HL-60/S4 (cell line): ENCODE measurements around the gene LMF1.

ENCODE experiments used
- in situ Hi-C: fragments of 300-500 bp; cut with MboI; formaldehyde crosslinking; loops from 2 replicates; pipeline ENCODE4 v1.14.3; 2022; ENCODE audit warnings: low sequenced_read_pairs

The LMF1 gene

DNA sequence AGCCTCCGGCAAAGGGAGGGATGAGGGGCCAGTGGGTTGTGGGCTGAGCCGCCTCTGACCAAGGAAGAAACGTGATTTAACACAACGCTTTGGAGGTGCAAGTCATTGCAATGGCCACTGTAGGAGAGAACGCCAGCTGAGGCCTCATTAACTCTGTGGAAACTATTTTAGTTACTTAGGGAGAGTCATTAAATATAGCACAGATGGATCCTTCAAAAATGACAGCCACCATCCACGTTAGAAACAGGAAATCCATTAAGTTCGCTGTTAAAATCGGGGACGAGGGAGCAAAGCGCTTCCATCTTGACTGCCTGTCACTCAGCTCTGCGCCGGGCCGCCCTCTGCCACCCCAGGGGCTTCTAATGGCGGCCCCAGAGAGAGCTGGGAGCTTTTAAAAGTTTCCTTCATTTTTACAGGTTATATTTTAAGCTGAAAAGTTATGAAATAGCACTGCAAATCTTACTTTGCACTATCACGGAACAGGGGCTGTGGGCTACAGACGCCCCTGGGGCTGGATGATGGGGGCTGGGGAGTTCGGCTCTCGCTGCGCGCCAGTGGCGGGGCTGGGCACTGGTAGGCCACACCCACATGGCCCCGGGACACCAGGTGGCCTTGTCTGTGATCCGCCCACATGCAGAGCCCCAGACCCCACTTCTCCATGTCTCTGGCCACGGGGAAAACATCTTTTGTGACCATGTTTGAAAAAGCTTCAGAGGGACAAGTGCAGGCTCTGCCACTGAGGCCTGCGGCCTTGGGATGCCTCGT is 54.6 kb downstream of the LMF1 start:
- in situ Hi-C loops = no loop called here

GRCh38 chr16:915546-915945 is 55.2 kb downstream of the LMF1 start:
- in situ Hi-C loops = no loop called here

GRCh38 chr16:914440-914839 is 56.3 kb downstream of the LMF1 start:
- in situ Hi-C loops = no loop called here

- in situ Hi-C loops = no loop called here
Measured at GRCh38 chr16:913817-914439, 56.9 kb downstream of the LMF1 start.

DNA sequence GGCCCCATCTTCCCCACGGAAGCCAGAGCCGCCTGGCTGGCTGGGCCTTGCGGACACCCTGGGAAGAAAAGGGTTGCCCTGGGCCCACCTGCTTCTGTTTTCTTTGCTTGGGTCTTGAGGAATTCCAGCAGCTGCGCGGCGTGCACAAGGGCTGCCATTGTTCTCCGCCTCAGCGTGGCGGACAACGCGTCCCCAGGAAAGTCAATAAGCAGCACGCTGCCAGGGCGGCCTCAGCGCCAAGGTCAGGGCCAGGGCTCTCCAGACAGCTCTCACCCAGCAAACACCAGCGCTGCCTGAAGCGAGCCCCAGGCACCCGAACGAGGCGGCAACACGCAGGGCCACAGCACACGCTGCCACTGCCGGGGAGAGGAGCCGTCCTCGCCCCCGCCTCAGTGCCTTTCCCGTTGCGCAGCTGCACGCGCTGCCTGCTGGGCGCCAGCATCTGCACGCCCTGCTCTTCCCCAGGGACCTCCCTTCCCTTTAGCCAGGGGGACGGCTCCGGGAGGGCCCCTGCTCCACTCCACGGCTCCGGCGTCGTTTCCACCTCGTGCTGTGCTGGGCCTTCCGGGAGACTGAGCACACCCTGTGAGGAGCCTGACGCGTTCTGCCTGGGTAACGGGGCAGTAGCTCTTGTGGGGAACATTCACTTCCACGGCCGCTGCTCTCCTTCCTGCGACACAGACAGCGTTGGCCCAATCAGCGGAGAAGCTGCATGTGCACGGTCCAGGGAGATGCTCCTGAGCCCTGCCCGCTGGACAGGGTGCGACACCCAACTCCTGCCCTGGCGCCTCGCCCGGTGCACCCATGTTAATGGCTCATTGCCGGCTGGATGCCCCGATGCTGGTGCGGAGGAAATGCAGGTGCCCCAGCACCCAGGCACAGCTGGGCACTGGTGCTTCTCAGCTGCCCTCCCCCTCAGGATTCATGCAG is 57.8 kb downstream of the LMF1 start:
- in situ Hi-C loops = no loop called here

DNA sequence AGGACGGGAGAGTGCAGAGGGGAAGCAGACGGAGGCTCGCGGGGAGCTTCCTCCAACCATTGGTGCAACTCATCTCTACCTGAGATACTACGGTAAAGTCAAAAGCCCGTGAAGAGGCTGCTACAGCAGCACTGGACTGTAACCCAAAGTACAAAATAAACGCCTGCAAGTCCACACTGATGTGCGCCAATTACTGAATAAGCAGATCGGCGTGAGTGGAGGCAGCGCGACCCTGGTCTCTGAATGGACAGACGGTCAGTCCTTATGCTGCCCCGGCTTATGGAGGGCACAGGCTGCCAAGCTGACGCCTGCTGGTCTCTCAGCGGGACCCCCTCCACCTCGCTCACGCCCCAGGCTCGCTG is 58.5 kb downstream of the LMF1 start:
- in situ Hi-C loops = no loop called here

DNA sequence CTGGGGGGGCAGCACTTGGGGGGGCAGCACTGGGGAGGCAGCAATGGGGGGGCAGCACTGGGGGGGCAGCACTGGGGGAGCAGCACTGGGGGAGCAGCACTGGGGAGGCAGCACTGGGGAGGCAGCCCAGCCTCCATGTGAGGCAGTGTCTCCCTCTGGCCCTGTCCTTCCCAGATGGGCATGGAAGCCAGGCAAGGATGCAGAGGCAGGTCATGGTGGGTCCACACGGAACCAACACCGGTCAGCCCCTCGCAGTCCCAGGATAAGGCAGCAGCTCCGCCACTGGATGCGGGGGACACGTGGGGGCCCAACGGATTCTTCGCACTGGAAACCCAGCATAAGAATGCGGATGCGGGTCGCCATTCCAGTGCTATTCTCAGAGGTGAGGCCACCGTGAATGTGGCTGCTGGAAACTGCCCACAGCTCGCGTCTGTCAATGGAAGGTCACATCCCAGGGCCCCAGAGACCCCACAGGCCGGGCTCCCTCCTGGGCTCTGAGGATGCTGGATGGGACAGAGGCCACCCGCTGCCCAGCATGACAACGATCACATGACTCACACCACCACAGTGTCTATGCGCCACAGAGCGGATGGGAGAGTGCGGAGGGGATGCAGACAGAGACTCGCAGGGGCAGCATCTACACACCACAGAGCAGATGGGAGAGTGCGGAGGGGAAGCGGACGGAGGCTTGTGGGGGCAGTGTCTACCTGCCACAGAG is 59.0 kb downstream of the LMF1 start:
- in situ Hi-C loops = no loop called here

- in situ Hi-C loops = no loop called here
Measured at GRCh38 chr16:911101-911500, 59.7 kb downstream of the LMF1 start.

- in situ Hi-C loops = no loop called here
Measured at GRCh38 chr16:910181-910580, 60.6 kb downstream of the LMF1 start.

- in situ Hi-C loops = no loop called here
Measured at GRCh38 chr16:909281-910000, 61.3 kb downstream of the LMF1 start.

DNA sequence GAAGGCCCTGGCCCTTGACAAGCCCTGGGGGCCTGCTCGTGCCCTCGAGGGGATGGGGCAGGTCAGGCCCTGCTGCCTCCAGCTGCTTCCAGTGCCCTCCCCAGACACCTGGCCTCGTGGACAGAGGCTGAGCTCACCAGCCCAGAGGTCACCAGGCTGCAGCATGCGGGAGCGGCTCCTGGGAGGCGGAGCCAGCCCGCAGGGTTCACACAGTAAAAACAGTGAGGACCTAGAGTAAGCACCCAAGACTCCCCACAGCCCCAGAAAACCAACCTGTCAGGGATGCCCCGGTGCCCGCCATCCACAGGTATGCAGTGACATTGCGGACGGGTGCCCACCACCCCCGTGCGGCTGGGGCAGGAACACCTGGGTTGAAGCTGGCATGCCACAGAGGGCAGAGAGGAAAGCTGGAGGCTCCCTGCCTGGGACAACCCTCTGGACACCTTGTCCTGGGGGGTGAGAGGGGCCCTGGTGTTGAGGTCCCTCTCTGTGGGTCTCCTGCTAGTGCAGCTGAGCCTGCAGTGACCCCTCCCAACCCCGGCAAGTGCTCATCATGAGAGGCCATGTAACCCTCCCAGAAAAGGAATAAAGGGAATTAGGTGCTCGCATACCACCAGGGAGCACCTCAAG is 62.1 kb downstream of the LMF1 start:
- in situ Hi-C loops = no loop called here

DNA sequence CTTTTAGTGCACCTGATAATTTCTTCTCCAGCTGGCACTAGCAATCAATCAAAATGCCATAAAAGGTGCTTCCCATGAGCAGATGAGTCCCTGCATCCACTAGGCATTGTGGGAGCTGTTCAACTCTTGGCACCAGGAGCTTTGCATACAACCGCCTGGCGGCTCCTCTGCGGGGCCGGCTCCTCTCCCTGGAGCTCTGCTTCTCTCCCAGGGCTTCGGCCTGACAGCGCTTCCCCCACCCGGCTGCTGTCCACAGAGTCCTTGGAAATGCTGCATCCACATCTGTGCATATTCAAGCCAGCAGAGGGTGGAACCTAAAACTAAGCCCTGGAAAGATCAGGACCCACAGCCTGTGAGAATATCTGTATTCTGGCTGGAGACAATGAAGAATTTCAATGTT is 62.9 kb downstream of the LMF1 start:
- in situ Hi-C loops = no loop called here

DNA sequence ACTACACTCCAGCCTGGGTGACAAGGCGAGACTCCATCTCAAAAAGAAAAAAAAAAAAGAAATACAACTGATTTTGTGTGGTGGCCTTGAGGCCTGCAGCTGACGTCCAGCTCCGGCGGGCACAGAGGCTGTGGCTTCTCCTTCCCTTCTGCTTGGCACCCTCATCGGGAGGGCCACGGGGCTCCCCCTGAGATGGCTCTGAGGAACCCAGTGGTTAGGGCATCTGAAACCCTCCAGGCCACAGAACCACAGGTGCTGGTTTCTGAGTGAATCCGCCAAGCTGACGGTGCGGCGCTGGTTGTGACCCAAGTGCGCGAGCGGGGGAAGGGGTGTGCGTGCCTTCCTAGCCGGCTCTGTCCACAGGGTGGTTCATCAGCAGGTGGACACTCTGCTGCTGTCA is 63.4 kb downstream of the LMF1 start:
- in situ Hi-C loops = no loop called here

DNA sequence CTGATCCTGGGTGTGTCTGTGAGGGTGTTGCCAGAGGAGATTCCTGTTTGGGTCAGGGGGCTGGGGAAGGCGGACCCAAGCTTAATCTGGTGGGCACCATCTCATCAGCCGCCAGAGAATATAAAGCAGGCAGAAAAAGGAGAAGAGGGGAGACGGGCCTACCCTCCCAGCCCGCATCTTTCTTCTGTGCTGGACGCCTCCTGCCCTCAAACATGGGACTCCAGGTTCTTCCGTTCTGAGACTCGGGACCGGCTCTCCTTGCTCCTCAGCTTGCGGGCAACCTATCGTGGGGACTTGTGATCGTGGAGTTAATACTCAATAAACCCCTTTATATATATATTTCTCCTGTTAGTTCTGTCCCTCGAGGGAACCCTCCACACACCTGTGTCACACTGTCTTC is 64.5 kb downstream of the LMF1 start:
- in situ Hi-C loops = no loop called here

- in situ Hi-C loops = no loop called here
Measured at GRCh38 chr16:901715-902601, 68.8 kb downstream of the LMF1 start.

GRCh38 chr16:901149-901548 is 69.6 kb downstream of the LMF1 start:
- in situ Hi-C loops = no loop called here

GRCh38 chr16:900211-900610 is 70.6 kb downstream of the LMF1 start:
- in situ Hi-C loops = no loop called here

GRCh38 chr16:899683-900060 is 71.1 kb downstream of the LMF1 start:
- in situ Hi-C loops = no loop called here
